GM21367 (cell line): ENCODE data around the gene XRCC3.

ENCODE experiments used
- ATAC-seq: cut with Tn5 transposase; IDR thresholded peaks from one replicate; pipeline ENCODE4 v1.9.1; 2021; ENCODE audit not compliant: unreplicated experiment

XRCC3 gene

DNA sequence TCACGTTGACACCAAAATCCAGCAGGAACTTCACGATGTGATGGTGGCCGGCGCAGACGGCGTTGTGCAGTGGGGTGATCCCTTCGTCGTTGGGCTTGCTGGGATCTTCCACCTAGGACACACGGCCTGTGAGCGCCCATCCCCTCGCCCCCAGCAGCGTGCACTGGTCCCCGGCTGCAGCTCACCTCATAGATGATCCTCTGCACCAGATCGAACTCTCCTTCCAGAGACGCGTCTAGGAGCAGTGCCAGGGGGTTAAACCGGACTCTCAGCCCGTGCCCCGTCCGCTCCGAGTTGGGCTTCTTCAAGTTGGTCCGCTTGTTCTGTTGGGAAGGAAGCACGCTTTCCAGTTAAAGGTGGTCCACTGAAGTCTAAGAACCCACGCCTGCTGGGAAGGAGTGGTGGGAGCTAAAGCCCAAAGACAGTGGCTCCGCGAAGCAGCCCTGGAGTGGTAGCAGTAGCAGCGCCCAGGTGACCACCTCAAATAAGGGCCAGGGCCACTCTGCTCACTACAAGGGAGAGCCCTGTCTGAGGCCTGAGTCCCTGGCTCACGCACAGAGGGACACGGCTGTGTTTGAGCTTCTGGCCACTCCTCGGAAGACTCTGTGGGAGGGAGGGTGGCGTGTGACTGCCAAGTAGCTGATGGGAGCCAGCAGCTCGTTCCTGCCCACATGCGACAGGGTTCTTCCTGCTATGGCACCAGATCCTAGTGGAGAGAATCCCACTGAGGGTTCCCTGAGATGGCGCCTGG is 23.6 kb upstream of the XRCC3 start:
- ATAC-seq = no peak

GRCh38 chr14:103738166-103738565 is 22.9 kb upstream of the XRCC3 start:
- ATAC-seq = no peak

DNA sequence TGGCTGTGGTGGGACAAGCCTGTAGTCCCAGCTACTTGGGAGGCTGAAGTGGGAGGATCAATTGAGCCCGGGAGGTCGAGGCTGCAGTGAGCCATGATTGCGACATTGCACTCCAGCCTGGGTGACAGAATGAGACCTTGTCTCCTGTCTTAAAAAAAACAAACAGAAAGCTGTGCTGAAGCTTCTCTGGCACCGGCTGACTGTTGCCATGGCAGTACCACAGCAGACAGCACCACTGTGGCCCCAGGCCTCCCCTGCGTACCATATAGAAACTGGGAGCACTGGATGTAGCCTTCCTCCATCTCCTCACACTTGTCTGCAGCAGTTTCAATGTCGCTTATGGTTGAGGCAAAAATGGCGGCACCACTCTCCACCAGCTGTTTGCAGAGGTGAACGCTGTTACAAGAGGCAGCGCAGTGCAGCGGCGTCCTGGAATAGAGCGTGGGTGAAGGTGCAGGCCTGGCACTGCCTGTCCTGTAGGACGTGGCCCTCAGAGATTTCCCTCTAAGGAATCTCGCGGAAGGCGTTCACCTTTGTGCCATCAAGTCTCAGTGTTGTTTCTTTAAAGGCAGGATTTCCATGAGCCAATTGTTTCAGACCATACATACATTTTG is 22.3 kb upstream of the XRCC3 start:
- no peak for ATAC-seq

GRCh38 chr14:103736546-103737431 is 21.5 kb upstream of the XRCC3 start:
- no peak for ATAC-seq

DNA sequence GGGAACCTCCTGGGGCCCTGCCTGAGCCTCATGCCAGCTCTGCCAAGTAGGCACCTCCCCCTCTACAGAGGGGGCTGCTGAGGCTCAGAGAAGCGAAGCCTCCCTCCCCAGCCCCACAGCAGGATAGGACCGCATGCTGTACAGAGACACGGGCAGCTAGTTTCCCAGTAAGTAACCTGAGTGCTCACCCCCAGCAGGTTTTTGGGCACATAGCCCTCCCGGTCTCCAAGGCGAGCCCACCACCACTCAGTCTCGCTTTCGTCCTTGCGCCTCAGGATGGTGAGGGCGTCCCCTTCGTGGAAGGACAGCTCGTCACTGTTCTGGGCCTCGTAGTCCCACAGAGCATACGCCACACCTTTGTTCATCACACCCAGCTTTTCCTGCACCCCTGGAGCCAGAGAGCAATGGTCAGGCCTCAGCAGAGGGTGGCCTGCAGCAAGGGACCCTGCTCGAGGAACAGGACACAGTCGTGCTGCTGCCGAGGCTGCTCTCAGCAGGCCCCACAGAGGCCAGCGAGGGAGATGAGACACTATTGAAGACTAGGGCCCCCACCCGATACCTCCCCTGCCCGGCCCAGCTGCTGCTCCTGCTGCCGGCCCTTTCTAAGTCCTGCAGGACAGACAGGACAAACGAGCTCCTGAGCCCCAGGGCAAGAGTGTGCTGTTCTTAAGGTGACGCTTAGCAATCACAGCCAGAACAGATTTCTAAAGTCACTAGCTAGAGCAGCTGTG is 20.7 kb upstream of the XRCC3 start:
- no peak for ATAC-seq

- no peak for ATAC-seq
Measured at GRCh38 chr14:103735439-103735814, 20.2 kb upstream of the XRCC3 start.

DNA sequence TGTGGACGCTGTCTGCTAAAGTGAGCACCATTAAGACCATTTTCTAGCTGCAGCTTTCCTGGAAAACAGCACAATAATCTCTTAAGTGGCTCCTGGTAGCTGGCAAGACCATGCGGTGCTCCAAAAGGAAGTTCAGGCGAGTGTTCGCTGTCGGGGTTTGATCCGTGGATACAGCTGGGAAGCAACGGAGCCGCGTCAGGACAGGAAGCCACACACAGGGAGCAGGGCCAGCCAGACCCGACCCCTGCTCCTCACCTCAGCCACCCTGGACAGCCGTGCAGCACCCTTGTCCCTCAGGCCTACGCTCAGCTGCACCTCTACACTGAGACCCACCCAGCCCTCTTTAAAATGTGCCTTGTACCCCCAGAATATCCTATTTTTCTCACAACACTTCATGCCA is 19.8 kb upstream of the XRCC3 start:
- ATAC-seq = no peak

DNA sequence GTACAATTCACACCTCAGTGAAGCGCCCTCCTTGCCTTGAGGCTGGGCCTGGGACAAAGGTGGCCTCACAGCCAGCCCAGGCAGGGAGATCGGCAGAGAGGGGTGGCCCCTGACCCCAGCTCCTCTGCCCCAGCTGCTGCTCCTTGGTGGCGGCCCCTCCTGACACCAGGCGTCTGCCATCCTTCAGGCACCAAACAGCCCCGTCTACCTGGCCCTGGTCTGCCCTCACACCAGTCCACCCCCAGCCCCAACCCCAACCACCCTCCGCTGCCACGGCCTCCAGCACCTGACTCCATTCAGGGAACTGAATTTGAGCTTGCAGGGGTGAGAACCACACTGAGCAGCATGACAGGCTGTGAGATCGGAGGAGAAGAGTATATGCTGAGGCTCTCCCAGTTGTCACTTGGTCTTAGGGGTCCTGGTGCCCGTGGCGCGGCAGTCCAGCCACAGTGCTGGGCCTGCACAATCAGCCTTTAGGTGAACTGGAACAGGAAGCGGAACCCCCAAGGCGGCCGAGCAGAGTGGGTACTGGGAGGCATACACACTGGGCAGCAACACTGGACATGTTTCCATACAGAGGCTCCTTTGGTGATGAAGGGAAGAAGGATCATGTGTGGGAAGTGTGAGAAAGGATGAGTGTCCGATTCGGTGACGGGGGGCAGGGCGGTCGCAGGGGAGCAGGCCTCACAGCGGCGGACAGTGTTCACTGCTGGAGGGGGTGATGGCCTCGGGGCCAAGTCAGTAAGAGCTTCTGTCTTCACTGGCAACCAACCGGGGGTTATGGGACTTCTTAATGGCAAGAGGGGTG is 19.0 kb upstream of the XRCC3 start:
- ATAC-seq = no peak

- no peak for ATAC-seq
Measured at GRCh38 chr14:103733651-103734050, 18.4 kb upstream of the XRCC3 start.

DNA sequence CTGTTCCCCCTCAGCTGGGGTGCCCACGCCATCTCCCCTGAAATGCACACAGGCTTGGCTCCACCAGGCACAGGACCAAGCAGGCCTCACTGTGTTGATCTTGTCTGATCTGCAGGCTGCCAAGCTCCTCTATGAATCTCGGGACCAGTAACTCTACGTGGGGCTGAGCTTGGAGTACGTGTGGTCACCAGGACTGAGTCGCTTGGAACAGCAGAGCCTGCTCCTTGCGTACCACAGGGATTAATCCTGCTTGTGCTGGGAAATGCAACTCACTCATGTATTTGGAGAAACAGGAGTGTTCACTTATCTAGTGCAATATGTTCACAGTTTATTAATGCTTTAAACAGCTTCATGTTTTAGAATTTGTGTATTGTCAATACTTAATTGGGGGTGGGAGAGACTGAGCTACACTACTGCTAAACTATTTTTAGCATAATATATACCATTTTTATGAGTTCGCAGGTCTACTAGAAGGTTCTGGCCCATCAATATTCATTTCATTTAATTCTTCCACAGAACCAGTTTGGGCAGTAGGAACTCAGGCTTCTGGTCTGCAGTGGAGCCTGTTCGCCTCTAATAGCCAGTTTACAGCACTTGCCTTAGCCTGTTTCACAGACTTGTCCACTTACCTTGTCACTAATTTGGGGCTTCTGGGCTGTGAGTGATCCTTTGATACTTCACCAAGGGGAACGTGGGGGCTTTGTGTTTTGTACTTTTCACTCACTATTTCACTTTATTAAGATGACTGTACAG is 17.8 kb upstream of the XRCC3 start:
- no peak for ATAC-seq

DNA sequence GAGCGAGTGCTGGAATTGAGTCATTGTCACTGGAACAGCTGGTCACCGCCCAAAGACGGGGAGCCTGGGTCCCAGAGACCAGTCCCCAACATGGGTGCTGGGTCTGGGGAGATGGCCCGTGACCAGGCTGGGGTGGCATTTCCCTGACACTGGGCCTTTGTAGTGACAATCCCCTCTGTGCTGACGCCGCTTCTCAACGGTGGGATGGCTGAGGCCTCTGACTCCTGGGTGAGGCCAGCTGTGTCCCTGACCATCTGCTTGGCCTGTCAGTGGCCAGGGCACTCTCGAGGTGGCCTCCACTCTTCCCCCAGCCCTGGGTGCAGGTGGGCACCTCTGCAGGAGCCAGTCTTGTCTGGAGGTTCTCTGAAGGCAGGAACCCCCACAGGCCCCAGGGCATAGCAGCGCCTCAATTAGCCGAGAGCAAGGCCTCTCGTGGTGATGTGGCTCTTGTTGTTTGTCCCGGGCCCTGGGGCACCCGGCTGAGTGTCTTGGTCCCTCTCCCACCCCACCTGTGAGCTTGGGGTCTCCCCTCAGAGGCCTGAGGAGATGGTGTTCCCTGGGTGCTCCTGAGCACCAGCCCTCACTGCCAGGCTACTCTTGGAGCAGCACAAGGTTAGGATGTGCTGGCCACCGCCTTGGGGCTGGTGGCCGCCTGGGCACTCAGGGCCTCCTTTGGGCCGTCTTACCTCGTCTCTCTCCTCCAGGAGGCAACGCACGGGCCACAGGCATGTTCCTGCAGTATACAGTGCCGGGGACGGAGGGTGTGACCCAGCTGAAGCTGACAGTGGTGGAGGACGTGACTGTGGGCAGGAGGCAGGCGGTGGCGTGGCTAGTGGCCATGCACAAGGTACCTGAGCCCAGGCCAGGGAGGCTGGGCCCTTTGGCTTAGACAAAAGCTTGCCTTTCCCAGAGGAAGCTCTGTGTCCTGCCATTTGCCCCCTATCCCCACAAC is 16.9 kb upstream of the XRCC3 start:
- no peak for ATAC-seq

DNA sequence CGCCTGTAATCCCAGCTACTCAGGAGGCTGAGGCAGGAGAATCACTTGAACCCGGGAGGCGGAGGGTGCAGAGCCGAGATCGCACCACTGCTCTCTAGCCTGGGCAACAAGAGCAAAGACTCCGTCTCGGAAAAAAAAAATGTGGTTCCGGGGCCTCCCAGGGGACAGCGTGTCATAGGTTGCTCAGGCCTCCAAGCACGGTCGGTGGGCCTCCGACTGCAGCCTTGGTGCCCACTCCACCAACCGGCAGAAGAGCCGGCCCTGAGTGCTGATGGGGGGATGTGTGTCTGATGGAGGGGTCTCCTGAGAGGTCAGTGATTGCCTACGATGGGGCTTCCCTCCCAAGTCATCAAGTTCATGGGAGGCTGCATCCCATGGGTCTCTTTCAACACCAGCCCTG is 16.2 kb upstream of the XRCC3 start:
- no peak for ATAC-seq

DNA sequence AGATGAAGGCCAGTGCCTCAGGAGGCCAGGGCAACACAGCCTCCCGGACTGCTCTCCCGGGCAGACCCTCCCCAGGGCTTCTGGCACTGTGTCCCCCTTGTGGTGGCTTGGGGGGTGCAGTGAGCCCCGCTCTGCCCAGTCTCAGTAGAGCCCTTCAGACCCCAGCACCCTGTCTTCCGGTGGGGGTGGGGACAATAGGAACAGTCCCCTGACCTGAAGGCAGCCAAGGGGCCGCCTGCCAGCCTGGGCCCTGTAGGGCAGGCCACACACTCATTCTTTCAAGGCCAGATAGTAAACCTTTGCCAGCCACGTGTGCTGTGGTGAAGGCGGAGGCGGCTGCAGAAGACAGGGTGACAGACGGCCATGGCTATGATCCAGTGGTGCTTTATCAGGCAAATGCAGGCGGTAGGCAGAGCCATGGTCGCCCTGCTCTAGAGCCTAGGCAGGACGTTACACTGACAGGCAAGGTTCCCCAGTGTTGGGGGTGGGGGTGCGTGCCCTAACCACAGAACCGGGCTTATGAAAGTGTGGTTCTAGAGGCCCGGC is 15.3 kb upstream of the XRCC3 start:
- no peak for ATAC-seq

DNA sequence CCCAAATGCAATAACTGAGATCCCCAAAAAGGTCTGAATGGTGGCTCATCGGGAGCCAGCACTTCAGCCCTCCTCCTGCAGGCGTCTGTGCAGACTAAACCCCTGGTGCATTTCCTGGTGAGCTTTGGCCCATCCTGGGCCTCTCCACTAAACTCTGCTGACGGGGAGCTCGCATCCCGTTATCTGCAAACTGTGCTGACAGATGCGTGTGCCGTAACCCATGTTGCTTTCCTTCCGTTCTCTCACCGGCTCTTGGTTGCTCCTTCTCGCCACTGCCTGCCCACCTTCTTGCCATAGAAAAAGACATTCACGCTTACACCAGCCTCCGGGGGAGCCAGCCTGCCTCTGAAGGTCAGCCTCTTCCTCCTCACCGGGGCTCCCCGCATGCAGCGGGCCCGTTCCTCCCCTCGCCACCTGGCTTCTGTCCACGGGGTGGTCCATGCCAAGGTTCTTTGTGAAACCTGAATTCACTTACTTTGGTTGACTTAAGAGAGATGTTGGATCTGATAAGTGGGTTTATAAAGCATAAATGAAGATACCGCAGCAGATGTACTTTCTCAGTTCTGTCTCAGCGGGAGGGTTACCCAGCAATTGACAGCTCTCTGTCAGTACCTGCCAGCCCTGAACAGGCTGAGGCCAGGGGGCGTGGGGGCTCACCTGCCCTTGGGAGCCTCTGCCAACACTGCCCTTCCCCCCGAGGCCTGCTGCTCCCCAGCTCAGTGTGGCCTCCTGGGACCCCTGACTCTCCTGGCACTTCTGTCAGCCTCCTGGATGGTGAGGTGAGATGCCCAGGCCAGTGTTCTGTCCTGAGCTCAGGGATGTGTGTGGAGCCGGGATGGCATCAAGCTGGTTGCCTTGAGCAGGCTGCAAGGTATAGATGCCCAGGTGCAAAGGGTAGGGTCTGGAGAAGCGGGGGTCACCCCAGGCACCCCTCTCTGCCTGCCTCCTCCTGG is 14.5 kb upstream of the XRCC3 start:
- ATAC-seq = no peak

DNA sequence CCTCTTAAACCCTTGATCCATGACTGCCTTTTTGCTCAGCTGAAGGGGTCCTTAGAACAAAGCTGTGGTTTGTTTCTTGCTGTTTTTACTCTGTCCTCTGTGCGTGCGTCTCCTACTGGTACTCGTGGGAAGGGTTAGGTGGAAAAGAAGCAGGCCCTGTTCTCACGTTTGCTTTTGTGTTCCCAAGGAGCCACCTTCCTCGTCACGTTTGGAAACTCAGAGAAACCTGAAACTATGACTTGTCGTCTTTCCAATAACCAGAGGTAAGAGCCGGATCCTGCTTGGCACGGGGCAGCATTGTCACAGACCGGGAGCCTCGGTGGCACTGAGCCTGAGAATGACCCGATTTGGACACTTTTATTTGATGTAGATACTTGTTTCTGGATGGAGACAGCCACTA is 13.5 kb upstream of the XRCC3 start:
- ATAC-seq = no peak

DNA sequence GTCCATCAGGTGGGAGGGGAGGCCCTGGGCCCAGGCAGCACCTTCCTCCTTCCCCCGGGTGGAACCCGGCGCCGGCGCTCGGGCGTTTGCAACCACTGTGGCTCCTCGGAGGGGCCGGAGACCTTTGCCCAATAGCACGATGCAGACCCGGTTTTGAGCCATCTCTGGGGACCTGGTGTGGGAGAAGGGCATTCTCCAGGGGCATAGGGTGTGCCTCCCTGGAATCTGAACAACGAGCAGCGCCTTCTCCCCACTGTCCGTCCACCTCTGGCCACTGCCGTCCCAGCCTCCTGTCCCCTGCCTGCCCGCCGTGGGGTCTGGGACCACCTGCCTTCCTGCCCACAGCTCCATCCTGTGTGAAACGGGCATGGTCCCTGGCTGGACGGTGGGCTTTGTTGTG is 12.9 kb upstream of the XRCC3 start:
- ATAC-seq = no peak

- ATAC-seq = no peak
Measured at GRCh38 chr14:103727313-103727980, 12.2 kb upstream of the XRCC3 start.
